ENCODE measurements around the gene OGA. TPM values are rescaled to one million over a fixed set of nuclear protein-coding genes. Genes with fewer than 3 reads are reported as not detected.

The OGA gene
- polyA plus RNA-seq, 2 donors, result 40.0 to 47.1 TPM

GRCh38 chr10:101766306-101766705, 51.9 kb downstream of the OGA start:
- 84 to 87% methylated on average over 6 of the region's 6 CpGs for WGBS, 2 donors
- H3K27me3 ChIP-seq (ENCODE audit: control insufficient read depth in 1 of 2, insufficient read depth in 2 of 2, low read length in 2 of 2), result no peaks in the 10 kb centered on the region

GRCh38 chr10:101763141-101763846, 55.0 kb downstream of the OGA start:
- no peaks in the 10 kb centered on the region for H3K27me3 ChIP-seq (ENCODE audit: control insufficient read depth in 1 of 2, insufficient read depth in 2 of 2, low read length in 2 of 2)
- no peaks in the 10 kb centered on the region for H3K36me3 ChIP-seq (ENCODE audit: control insufficient read depth in 2 of 2, insufficient read depth in 2 of 2, low read length in 1 of 2)
- no peaks in the 10 kb centered on the region for H3K4me1 ChIP-seq (ENCODE audit: control insufficient read depth in 2 of 2, insufficient read depth in 2 of 2, low read length in 1 of 2)
- H3K4me3 ChIP-seq (ENCODE audit: low read depth in 1 of 2, low read length in 2 of 2), result no peak overlapping the region
- H3K27ac ChIP-seq (ENCODE audit: low read depth in 2 of 2, low read length in 1 of 2), result no peak overlapping the region
- 84% methylated on average over 10 of the region's 10 CpGs for WGBS, 2 donors
- no peaks in the 10 kb centered on the region for H3K9me3 ChIP-seq (ENCODE audit: control insufficient read depth in 2 of 2, insufficient read depth in 1 of 2, low read depth in 1 of 2, low read length in 1 of 2)

More at GRCh38 chr10:101766306-101766705, 51.9 kb downstream of the OGA start:
- Histone ChIP-seq H3K4me1 (ENCODE audit: control insufficient read depth in 2 of 2, insufficient read depth in 2 of 2, low read length in 1 of 2) (no peaks in the 10 kb centered on the region), H3K9me3 (ENCODE audit: control insufficient read depth in 2 of 2, insufficient read depth in 1 of 2, low read depth in 1 of 2, low read length in 1 of 2) (no peaks in the 10 kb centered on the region), H3K27ac (ENCODE audit: low read depth in 2 of 2, low read length in 1 of 2) (no peak overlapping the region), H3K36me3 (ENCODE audit: control insufficient read depth in 2 of 2, insufficient read depth in 2 of 2, low read length in 1 of 2) (no peaks in the 10 kb centered on the region), H3K4me3 (ENCODE audit: low read depth in 1 of 2, low read length in 2 of 2) (no peak overlapping the region)

DNA sequence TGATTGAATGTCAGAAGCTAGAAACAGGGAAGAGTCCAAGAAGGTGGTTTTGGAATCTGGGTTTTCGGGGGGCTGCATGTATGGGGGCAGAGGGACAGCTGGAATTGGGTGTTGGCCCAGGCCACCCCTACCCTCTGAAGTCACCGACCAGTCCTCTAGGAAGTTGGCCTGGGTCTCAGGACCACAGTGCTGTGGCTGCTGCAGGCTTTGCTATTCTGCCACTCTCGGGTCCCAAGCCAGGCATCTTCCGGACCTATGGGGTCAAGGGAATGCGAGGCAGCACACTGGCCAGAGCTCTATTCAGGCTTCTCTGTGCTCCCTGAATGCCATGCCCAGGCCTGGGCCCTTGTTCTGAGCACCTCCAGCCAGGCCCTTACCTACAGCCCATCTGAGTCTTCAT, 55.5 kb downstream of the OGA start:
- no peaks in the 10 kb centered on the region for H3K4me1 ChIP-seq (ENCODE audit: control insufficient read depth in 2 of 2, insufficient read depth in 2 of 2, low read length in 1 of 2)
- H3K27me3 ChIP-seq (ENCODE audit: control insufficient read depth in 1 of 2, insufficient read depth in 2 of 2, low read length in 2 of 2), result no peaks in the 10 kb centered on the region
- WGBS, 2 donors, result 90 to 92% methylated on average over 5 of the region's 5 CpGs
- H3K9me3 ChIP-seq (ENCODE audit: control insufficient read depth in 2 of 2, insufficient read depth in 1 of 2, low read depth in 1 of 2, low read length in 1 of 2), result no peaks in the 10 kb centered on the region
- no peaks in the 10 kb centered on the region for H3K36me3 ChIP-seq (ENCODE audit: control insufficient read depth in 2 of 2, insufficient read depth in 2 of 2, low read length in 1 of 2)
- H3K27ac ChIP-seq (ENCODE audit: low read depth in 2 of 2, low read length in 1 of 2), result no peak overlapping the region
- H3K4me3 ChIP-seq (ENCODE audit: low read depth in 1 of 2, low read length in 2 of 2), result no peak overlapping the region

- WGBS, 2 donors, result 79 to 85% methylated on average over 9 of the region's 9 CpGs
- no peaks in the 10 kb centered on the region for H3K27me3 ChIP-seq (ENCODE audit: control insufficient read depth in 1 of 2, insufficient read depth in 2 of 2, low read length in 2 of 2)
Measured at GRCh38 chr10:101761226-101761625, 57.0 kb downstream of the OGA start.

GRCh38 chr10:101760510-101760909, 57.7 kb downstream of the OGA start:
- Histone ChIP-seq H3K36me3 (ENCODE audit: control insufficient read depth in 2 of 2, insufficient read depth in 2 of 2, low read length in 1 of 2) (no peaks in the 10 kb centered on the region), H3K27me3 (ENCODE audit: control insufficient read depth in 1 of 2, insufficient read depth in 2 of 2, low read length in 2 of 2) (no peaks in the 10 kb centered on the region), H3K27ac (ENCODE audit: low read depth in 2 of 2, low read length in 1 of 2) (no peak overlapping the region), H3K9me3 (ENCODE audit: control insufficient read depth in 2 of 2, insufficient read depth in 1 of 2, low read depth in 1 of 2, low read length in 1 of 2) (no peaks in the 10 kb centered on the region), H3K4me3 (ENCODE audit: low read depth in 1 of 2, low read length in 2 of 2) (no peak overlapping the region), H3K4me1 (ENCODE audit: control insufficient read depth in 2 of 2, insufficient read depth in 2 of 2, low read length in 1 of 2) (no peaks in the 10 kb centered on the region)
- 82 to 86% methylated on average over 3 of the region's 3 CpGs for WGBS, 2 donors

More at GRCh38 chr10:101761226-101761625, 57.0 kb downstream of the OGA start:
- Histone ChIP-seq H3K36me3 (ENCODE audit: control insufficient read depth in 2 of 2, insufficient read depth in 2 of 2, low read length in 1 of 2) (no peaks in the 10 kb centered on the region), H3K27ac (ENCODE audit: low read depth in 2 of 2, low read length in 1 of 2) (no peak overlapping the region), H3K4me1 (ENCODE audit: control insufficient read depth in 2 of 2, insufficient read depth in 2 of 2, low read length in 1 of 2) (no peaks in the 10 kb centered on the region), H3K4me3 (ENCODE audit: low read depth in 1 of 2, low read length in 2 of 2) (no peak overlapping the region), H3K9me3 (ENCODE audit: control insufficient read depth in 2 of 2, insufficient read depth in 1 of 2, low read depth in 1 of 2, low read length in 1 of 2) (no peaks in the 10 kb centered on the region)

DNA sequence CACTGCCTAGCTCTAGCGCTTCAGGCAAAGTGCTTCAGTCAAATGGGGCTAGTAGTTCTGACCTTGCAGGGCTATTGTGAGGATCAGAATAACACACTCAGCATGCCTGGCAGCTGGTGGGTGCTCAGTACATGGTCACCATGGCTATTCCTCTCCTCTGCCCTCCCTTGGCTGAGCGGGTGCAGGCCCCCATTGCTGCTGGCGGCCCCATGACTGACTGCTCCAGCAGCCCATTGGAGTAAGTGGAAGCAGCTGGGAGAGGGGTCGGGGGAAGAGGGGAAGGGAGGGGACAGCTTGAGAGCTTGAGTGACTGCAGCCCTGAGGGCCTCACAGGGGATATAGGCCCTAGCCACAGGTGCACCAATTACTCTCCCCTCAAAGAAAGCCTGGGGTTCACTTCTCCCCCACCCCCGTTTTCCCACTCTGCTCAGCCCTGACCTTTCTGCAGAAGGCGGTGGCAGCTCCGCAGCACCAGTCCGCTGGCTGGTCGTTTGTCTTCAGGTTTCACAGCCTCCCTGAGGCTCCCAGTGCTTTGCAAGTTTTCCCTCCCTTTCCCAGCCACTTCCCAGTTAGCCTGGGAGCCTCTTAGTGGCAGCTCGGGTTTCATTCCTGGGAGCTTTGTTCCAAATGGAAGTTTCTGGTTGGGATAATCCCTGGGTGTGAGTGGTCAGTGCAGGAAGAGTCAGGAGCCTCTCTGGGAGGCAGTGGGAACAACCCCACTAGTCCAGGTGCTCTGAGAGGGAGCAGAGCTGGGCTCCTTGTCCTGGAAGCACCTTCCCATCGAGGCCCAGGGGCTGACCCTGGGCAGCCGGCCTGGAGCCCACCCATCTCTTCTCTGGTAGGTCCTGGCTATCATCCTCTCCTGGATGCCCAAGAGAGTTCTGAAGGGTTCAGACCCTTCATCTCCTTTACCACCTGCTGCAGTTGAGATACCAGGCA, 58.7 kb downstream of the OGA start:
- H3K9me3 ChIP-seq (ENCODE audit: control insufficient read depth in 2 of 2, insufficient read depth in 1 of 2, low read depth in 1 of 2, low read length in 1 of 2), result no peaks in the 10 kb centered on the region
- H3K27ac ChIP-seq (ENCODE audit: low read depth in 2 of 2, low read length in 1 of 2), result no peak overlapping the region
- H3K4me1 ChIP-seq (ENCODE audit: control insufficient read depth in 2 of 2, insufficient read depth in 2 of 2, low read length in 1 of 2), result no peaks in the 10 kb centered on the region
- 59 to 73% methylated on average over 12 of the region's 12 CpGs for WGBS, 2 donors
- no peaks in the 10 kb centered on the region for H3K36me3 ChIP-seq (ENCODE audit: control insufficient read depth in 2 of 2, insufficient read depth in 2 of 2, low read length in 1 of 2)
- no peak overlapping the region for H3K4me3 ChIP-seq (ENCODE audit: low read depth in 1 of 2, low read length in 2 of 2)
- H3K27me3 ChIP-seq (ENCODE audit: control insufficient read depth in 1 of 2, insufficient read depth in 2 of 2, low read length in 2 of 2), result no peaks in the 10 kb centered on the region

DNA sequence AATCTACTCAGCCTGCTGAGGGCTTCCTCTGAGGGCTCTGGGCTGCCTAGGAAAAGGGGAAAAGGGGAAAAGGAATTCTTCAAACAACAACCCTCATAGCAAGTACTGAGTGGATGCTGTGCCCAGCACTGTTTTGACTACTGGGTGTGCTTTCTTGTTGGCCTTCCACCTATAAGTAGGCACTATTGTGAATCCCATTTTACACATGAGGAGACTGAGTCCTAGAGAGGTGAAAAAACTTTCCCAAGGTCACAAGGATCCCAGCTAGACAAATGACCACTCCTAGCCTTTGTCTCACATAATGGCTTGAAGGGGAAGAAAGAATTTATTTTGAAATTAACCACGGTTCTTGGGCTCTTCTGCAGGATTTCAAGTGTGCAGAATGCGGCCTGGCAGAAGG, 59.4 kb downstream of the OGA start:
- Histone ChIP-seq H3K4me3 (ENCODE audit: low read depth in 1 of 2, low read length in 2 of 2) (no peak overlapping the region), H3K9me3 (ENCODE audit: control insufficient read depth in 2 of 2, insufficient read depth in 1 of 2, low read depth in 1 of 2, low read length in 1 of 2) (no peaks in the 10 kb centered on the region), H3K27ac (ENCODE audit: low read depth in 2 of 2, low read length in 1 of 2) (no peak overlapping the region), H3K36me3 (ENCODE audit: control insufficient read depth in 2 of 2, insufficient read depth in 2 of 2, low read length in 1 of 2) (no peaks in the 10 kb centered on the region), H3K27me3 (ENCODE audit: control insufficient read depth in 1 of 2, insufficient read depth in 2 of 2, low read length in 2 of 2) (no peaks in the 10 kb centered on the region), H3K4me1 (ENCODE audit: control insufficient read depth in 2 of 2, insufficient read depth in 2 of 2, low read length in 1 of 2) (no peaks in the 10 kb centered on the region)
- WGBS, 2 donors, result 77 to 82% methylated on average over 2 of the region's 2 CpGs

DNA sequence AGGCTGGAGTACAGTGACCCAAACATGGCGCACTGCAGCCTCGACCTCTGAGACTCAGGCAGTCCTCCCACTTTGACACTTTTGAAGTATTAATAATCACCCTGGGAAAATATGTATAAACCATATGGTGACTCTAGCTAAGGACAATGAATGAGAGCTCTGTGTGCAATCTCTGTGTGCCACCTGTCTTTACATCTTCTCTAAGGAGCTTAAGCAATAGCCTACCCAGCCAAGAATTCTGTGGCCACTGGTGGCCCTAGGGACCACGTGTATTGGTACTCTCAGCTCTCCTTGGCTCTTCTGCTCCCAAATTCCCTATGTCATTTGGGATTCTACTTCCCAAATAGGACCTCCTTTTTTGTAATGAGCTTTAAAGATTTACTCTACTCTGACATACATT, 66.0 kb downstream of the OGA start:
- Histone ChIP-seq H3K27me3 (ENCODE audit: control insufficient read depth in 1 of 2, insufficient read depth in 2 of 2, low read length in 2 of 2) (no peaks in the 10 kb centered on the region), H3K9me3 (ENCODE audit: control insufficient read depth in 2 of 2, insufficient read depth in 1 of 2, low read depth in 1 of 2, low read length in 1 of 2) (no peaks in the 10 kb centered on the region), H3K36me3 (ENCODE audit: control insufficient read depth in 2 of 2, insufficient read depth in 2 of 2, low read length in 1 of 2) (no peaks in the 10 kb centered on the region), H3K4me1 (ENCODE audit: control insufficient read depth in 2 of 2, insufficient read depth in 2 of 2, low read length in 1 of 2) (no peaks in the 10 kb centered on the region), H3K27ac (ENCODE audit: low read depth in 2 of 2, low read length in 1 of 2) (no peak overlapping the region), H3K4me3 (ENCODE audit: low read depth in 1 of 2, low read length in 2 of 2) (no peak overlapping the region)
- WGBS, 2 donors, result 72 to 73% methylated on average over 3 of the region's 3 CpGs

DNA sequence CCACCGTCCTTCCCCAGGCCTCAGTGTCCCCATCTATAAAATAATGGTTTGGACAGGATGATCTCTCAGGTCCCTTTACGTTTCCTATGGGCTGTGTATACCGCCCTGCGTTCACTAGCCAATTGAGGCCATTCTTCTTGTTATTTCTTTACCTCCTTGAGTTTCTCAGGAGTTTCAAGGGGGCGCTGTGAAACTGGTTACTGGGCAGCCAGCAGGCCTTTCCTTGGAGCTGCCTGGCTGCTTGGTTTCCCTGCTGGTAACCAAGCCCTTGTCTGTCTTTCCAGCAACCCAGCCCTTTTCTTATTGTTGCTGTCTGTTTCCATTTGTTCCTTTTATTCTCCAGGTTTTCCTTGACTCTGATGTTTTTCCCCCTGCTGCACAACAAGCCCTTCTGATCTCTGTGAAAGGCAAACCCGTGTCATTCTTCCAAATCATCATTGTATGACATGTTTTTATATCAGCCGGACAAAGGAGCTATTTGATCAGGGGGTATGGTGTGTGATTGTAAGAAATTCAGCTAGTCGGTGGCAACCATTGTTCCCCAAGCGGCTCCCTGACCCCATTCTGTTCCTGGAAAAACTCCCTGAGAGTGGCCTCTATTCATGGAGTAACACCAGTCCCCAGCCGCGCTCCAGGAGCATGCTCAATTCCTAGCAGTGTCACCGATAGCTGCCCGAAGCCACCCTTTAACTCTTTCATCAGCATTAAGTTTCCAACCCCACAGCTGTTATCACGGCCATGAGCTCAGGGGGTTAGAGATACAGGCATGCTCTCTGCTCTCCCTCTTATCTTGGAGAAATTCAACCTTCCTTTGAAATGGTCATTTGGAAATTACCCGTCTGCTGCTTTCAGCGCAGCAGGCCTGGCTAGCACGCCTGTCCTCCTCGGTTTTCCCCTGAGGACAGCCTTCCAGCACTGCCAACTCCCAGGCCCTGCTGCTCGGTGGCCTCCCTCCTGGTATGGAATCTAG, 68.9 kb downstream of the OGA start:
- no peaks in the 10 kb centered on the region for H3K4me1 ChIP-seq (ENCODE audit: control insufficient read depth in 2 of 2, insufficient read depth in 2 of 2, low read length in 1 of 2)
- H3K36me3 ChIP-seq (ENCODE audit: control insufficient read depth in 2 of 2, insufficient read depth in 2 of 2, low read length in 1 of 2), result no peaks in the 10 kb centered on the region
- H3K27me3 ChIP-seq (ENCODE audit: control insufficient read depth in 1 of 2, insufficient read depth in 2 of 2, low read length in 2 of 2), result peaks cover 0 to 2% of the 10 kb centered on the region in 2 donors
- WGBS, 2 donors, result 77 to 78% methylated on average over 19 of the region's 19 CpGs
- H3K4me3 ChIP-seq (ENCODE audit: low read depth in 1 of 2, low read length in 2 of 2), result no peak overlapping the region
- H3K27ac ChIP-seq (ENCODE audit: low read depth in 2 of 2, low read length in 1 of 2), result no peak overlapping the region
- no peaks in the 10 kb centered on the region for H3K9me3 ChIP-seq (ENCODE audit: control insufficient read depth in 2 of 2, insufficient read depth in 1 of 2, low read depth in 1 of 2, low read length in 1 of 2)

All from esophagus (tissue), 2 donors.